OCI-LY7 (cell line): ENCODE data around the gene FAM162A. TPM values are rescaled to one million over a fixed set of nuclear protein-coding genes. Genes with fewer than 3 reads are reported as not detected.

Experiments
- BruUV-seq: library from RNA; stranded (reverse); fragments of 400-500 nt; replicated peaks from 2 replicates; lab custom pipeline; 2021; lab: Mats Ljungman, UMichigan
- CTCF ChIA-PET: fragments of 300-600 bp; sonication (Branson Sonifier 250); formaldehyde crosslinking; loops from one replicate; lab custom pipeline; 2022; ENCODE audit warnings: antibody characterized with exemption; ENCODE audit not compliant: unreplicated experiment; lab: Charles Lee
- POLR2A ChIA-PET: fragments of 300-600 bp; sonication (Branson Sonifier 250); formaldehyde crosslinking; loops from one replicate; lab custom pipeline; 2022; ENCODE audit warnings: antibody characterized with exemption; lab: Charles Lee
- DNase-seq: peaks from one replicate; pipeline ENCODE4 v3.0.0-alpha.2; 2015; ENCODE audit warnings: low spot score
- H2AFZ ChIP-seq: fragments of 200-600 bp; sonication (generic), shearing (Covaris generic); 2 replicates; pipeline ENCODE4 v1.6.1; 2014; ENCODE audit warnings: mild to moderate bottlenecking, antibody characterized with exemption, low read length, moderate library complexity
- H3K27ac ChIP-seq: fragments of 200-600 bp; sonication (generic); 2 replicates; pipeline ENCODE4 v1.5.1; 2014; ENCODE audit warnings: mixed run types, low read depth, mild to moderate bottlenecking, moderate library complexity, low read length, inconsistent platforms; ENCODE audit not compliant: poor library complexity, severe bottlenecking
- H3K36me3 ChIP-seq: fragments of 200-600 bp; sonication (generic); 2 replicates; pipeline ENCODE4 v1.6.1; 2014; ENCODE audit warnings: mild to moderate bottlenecking, antibody characterized with exemption, low read length, moderate library complexity, mixed read lengths; ENCODE audit not compliant: insufficient read depth
- H3K4me1 ChIP-seq: fragments of 200-600 bp; sonication (generic); 2 replicates; pipeline ENCODE4 v1.5.1; 2014; ENCODE audit warnings: mild to moderate bottlenecking, low read length; ENCODE audit not compliant: insufficient read depth, poor library complexity, severe bottlenecking
- H3K4me2 ChIP-seq: fragments of 200-600 bp; sonication (generic); 2 replicates; pipeline ENCODE4 v1.6.1; 2014; ENCODE audit warnings: mild to moderate bottlenecking, low read length
- H3K4me3 ChIP-seq: fragments of 200-600 bp; sonication (generic); 2 replicates; pipeline ENCODE4 v1.5.1; 2014; ENCODE audit warnings: mild to moderate bottlenecking, low read depth, low read length; ENCODE audit not compliant: poor library complexity, severe bottlenecking
- H3K79me2 ChIP-seq: fragments of 200-600 bp; sonication (generic); 2 replicates; pipeline ENCODE4 v1.6.1; 2016; ENCODE audit warnings: low read depth, mild to moderate bottlenecking, low read length, moderate library complexity, mixed read lengths; ENCODE audit not compliant: insufficient read depth
- H3K9me2 ChIP-seq: fragments of 200-600 bp; sonication (generic); 2 replicates; pipeline ENCODE4 v1.6.1; 2016; ENCODE audit warnings: mild to moderate bottlenecking, low read length, mixed read lengths; ENCODE audit not compliant: insufficient read depth
- H3K9me3 ChIP-seq: fragments of 200-600 bp; sonication (generic); 2 replicates; pipeline ENCODE4 v1.6.1; 2014; ENCODE audit warnings: mild to moderate bottlenecking, mixed run types, low read length, mixed read lengths
- H4K20me1 ChIP-seq: fragments of 200-600 bp; sonication (generic); 2 replicates; pipeline ENCODE4 v1.6.1; 2014; ENCODE audit warnings: mild to moderate bottlenecking, antibody characterized with exemption, low read length, moderate library complexity, mixed read lengths; ENCODE audit not compliant: insufficient read depth
- CTCF ChIP-seq: fragments of 200-600 bp; sonication (generic); conservative IDR thresholded peaks from 2 replicates; pipeline ENCODE4 v1.5.1; 2014; ENCODE audit warnings: mild to moderate bottlenecking, antibody characterized with exemption, low read length, moderate library complexity, mixed read lengths
- EZH2phosphoT487 ChIP-seq: fragments of 200-600 bp; sonication (generic); IDR thresholded peaks from 2 replicates; pipeline ENCODE4 v1.6.1; 2018; ENCODE audit warnings: low read depth, borderline replicate concordance, mild to moderate bottlenecking, mixed run types, antibody characterized with exemption, low read length, moderate library complexity, mixed read lengths
- intact Hi-C: fragments of 100-400 bp; cut with micrococcal nuclease; formaldehyde crosslinking; loops from one replicate; pipeline ENCODE4 v1.10.0; 2022; ENCODE audit not compliant: unreplicated experiment
- total RNA-seq, 2 experiments: library from RNA; depleted of rRNA in 1 of 2; stranded (reverse); fragments of >200 nt in 1 of 2; shearing (Covaris generic) in 1 of 2; gene quantifications; 2 replicates each; pipeline ENCODE4 v1.2.3, GENCODE V29; 2014 to 2022

FAM162A gene
- total RNA-seq, 2 experiments from 2014 or later: 43.2 to 61.1 TPM

GRCh38 chr3:122398920-122399319, 14.9 kb downstream of the FAM162A start:
- TF ChIP-seq EZH2phosphoT487 (no peak), CTCF (no peak)
- CTCF ChIA-PET: no interaction called here
- POLR2A ChIA-PET: no interaction called here
- H3K4me2 ChIP-seq: no peak overlapping the region
- H4K20me1 ChIP-seq: no peaks in the 10 kb centered on the region
- no TSS peak for BruUV-seq
- no peak overlapping the region for H3K4me3 ChIP-seq
- H2AFZ ChIP-seq: no peak overlapping the region
- H3K9me3 ChIP-seq: no peaks in the 10 kb centered on the region
- no peaks in the 10 kb centered on the region for H3K4me1 ChIP-seq
- no peaks in the 10 kb centered on the region for H3K9me2 ChIP-seq
- intact Hi-C loops: no loop called here
- H3K27ac ChIP-seq: no peak overlapping the region
- no peaks in the 10 kb centered on the region for H3K79me2 ChIP-seq
- H3K36me3 ChIP-seq: peaks cover 11% of the 10 kb centered on the region; the same call in 1 of the 2 replicates
- no peak for DNase-seq

GRCh38 chr3:122403489-122403888, 19.5 kb downstream of the FAM162A start:
- Histone ChIP-seq H3K4me3 (no peak overlapping the region), H4K20me1 (no peaks in the 10 kb centered on the region), H3K4me2 (no peak overlapping the region), H3K27ac (no peak overlapping the region), H3K36me3 (peaks cover 53% of the 10 kb centered on the region), H3K79me2 (no peaks in the 10 kb centered on the region), H3K4me1 (no peaks in the 10 kb centered on the region), H3K9me2 (no peaks in the 10 kb centered on the region), H2AFZ (no peak overlapping the region), H3K9me3 (no peaks in the 10 kb centered on the region)
- ChIA-PET CTCF (no interaction called here), POLR2A (interaction anchor here (0.7 to 2.4 kb wide), 3 partner anchors 19 to 133 kb away, joined by 3 to 8 read pairs (median 4); partner anchors contain the start of gene FAM162A)
- intact Hi-C loops: no loop called here
- DNase-seq: no peak
- BruUV-seq: no TSS peak
- TF ChIP-seq CTCF (no peak), EZH2phosphoT487 (no peak)

GRCh38 chr3:122405015-122405414, 21.0 kb downstream of the FAM162A start:
- CTCF ChIA-PET: no interaction called here
- no peak for DNase-seq
- intact Hi-C loops: no loop called here
- Histone ChIP-seq H3K4me2 (no peak overlapping the region), H3K36me3 (peaks cover 68% of the 10 kb centered on the region), H3K4me1 (peaks cover 5% of the 10 kb centered on the region), H3K9me2 (no peaks in the 10 kb centered on the region), H2AFZ (no peak overlapping the region), H3K79me2 (no peaks in the 10 kb centered on the region), H3K4me3 (no peak overlapping the region), H3K9me3 (no peaks in the 10 kb centered on the region), H4K20me1 (no peaks in the 10 kb centered on the region), H3K27ac (no peak overlapping the region)
- no peak for TF ChIP-seq EZH2phosphoT487
- no peak for TF ChIP-seq CTCF
- BruUV-seq: no TSS peak
- POLR2A ChIA-PET: interaction anchor here (0.6 kb wide), 1 partner anchor 64 kb away, joined by 3 read pairs; no protein-coding TSS in a partner anchor
